ENCODE data around the gene BOD1.
A peak's percentile ranks its signal among the peaks of the same experiment; 100 is the strongest.

BOD1 gene

GRCh38 chr5:173616577-173617118 is at the start of gene BOD1:
Gene BOD1 (minus strand): TSS chr5:173616650. CDS start chr5:173616436, 214 bp downstream.
- DNase-seq, result peak; percentile 70 to 91 (median 82)

GRCh38 chr5:173665326-173665725 is 48.9 kb upstream of the BOD1 start:
- no peak for DNase-seq

GRCh38 chr5:173664154-173664526 is 47.7 kb upstream of the BOD1 start:
- no peak for DNase-seq

- DNase-seq, result no peak
These were observed 47.1 kb upstream of the BOD1 start for GRCh38 chr5:173663352-173664153.

GRCh38 chr5:173662581-173663351 is 46.3 kb upstream of the BOD1 start:
- no peak for DNase-seq

GRCh38 chr5:173660481-173661280 is 44.2 kb upstream of the BOD1 start:
- no peak for DNase-seq

- DNase-seq, result no peak
These were observed 43.0 kb upstream of the BOD1 start for GRCh38 chr5:173659423-173659822.

- no peak for DNase-seq
These were observed 41.4 kb upstream of the BOD1 start for GRCh38 chr5:173657741-173658356.

- no peak for DNase-seq
These were observed 38.8 kb upstream of the BOD1 start for GRCh38 chr5:173655196-173655797.

- no peak for DNase-seq
These were observed 37.5 kb upstream of the BOD1 start for GRCh38 chr5:173653822-173654523.

- DNase-seq, result no peak
These were observed 31.9 kb upstream of the BOD1 start for GRCh38 chr5:173648308-173648866.

- DNase-seq, result no peak
These were observed 30.2 kb upstream of the BOD1 start for GRCh38 chr5:173646692-173647091.

- DNase-seq, result no peak
These were observed 29.6 kb upstream of the BOD1 start for GRCh38 chr5:173645890-173646574.

GRCh38 chr5:173645437-173645807 is 29.0 kb upstream of the BOD1 start:
- DNase-seq, result no peak

- DNase-seq, result no peak
These were observed 28.4 kb upstream of the BOD1 start for GRCh38 chr5:173644673-173645436.

GRCh38 chr5:173643964-173644363 is 27.5 kb upstream of the BOD1 start:
- no peak for DNase-seq

GRCh38 chr5:173642895-173643481 is 26.5 kb upstream of the BOD1 start:
- DNase-seq, result no peak

GRCh38 chr5:173642191-173642816 is 25.9 kb upstream of the BOD1 start:
- no peak for DNase-seq

All from activated naive CD4-positive, alpha-beta T cell (primary cell).